Kidney glomerular epithelial cell (primary cell): ENCODE data around the gene CROT.

Experiments
- DNase-seq: peaks from one replicate; lab custom pipeline; 2025; lab: John Stamatoyannopoulos, UW

The CROT gene

GRCh38 chr7:87414794-87415188 is 69.3 kb downstream of the CROT start:
- DNase-seq = peak; percentile 85

GRCh38 chr7:87416682-87417587 is 71.5 kb downstream of the CROT start:
- peak; percentile 39 for DNase-seq

- no peak for DNase-seq
Measured at GRCh38 chr7:87420173-87420572, 74.7 kb downstream of the CROT start.

GRCh38 chr7:87424075-87424474 is 78.6 kb downstream of the CROT start:
- no peak for DNase-seq

GRCh38 chr7:87426160-87426559 is 80.7 kb downstream of the CROT start:
- DNase-seq = no peak

- DNase-seq = no peak
Measured at GRCh38 chr7:87427288-87427687, 81.8 kb downstream of the CROT start.

- no peak for DNase-seq
Measured at GRCh38 chr7:87432536-87432935, 87.1 kb downstream of the CROT start.

- DNase-seq = peak; percentile 39
Measured at GRCh38 chr7:87435546-87435945, 90.1 kb downstream of the CROT start.

GRCh38 chr7:87445897-87446296 is 100.4 kb downstream of the CROT start:
- DNase-seq = no peak

GRCh38 chr7:87447116-87447635 is 101.7 kb downstream of the CROT start:
- no peak for DNase-seq

GRCh38 chr7:87448388-87448787 is 102.9 kb downstream of the CROT start:
- DNase-seq = no peak
